ENCODE data around the gene GASK1A. TPM values are rescaled to one million over a fixed set of nuclear protein-coding genes. Genes with fewer than 3 reads are reported as not detected.

Gene GASK1A
- polyA plus RNA-seq, 1 experiment: 0.78 TPM

GRCh38 chr3:43017593-43018195, 38.6 kb downstream of the GASK1A start:
- ChIA-PET POLR2A (no interaction called here), CTCF (interaction anchor here (1.0 kb wide), 1 partner anchor 41 kb away, joined by 3 read pairs; no protein-coding TSS in a partner anchor)
- DNase-seq (ENCODE audit: low read depth): no peak
- TF ChIP-seq, protein P1, sequence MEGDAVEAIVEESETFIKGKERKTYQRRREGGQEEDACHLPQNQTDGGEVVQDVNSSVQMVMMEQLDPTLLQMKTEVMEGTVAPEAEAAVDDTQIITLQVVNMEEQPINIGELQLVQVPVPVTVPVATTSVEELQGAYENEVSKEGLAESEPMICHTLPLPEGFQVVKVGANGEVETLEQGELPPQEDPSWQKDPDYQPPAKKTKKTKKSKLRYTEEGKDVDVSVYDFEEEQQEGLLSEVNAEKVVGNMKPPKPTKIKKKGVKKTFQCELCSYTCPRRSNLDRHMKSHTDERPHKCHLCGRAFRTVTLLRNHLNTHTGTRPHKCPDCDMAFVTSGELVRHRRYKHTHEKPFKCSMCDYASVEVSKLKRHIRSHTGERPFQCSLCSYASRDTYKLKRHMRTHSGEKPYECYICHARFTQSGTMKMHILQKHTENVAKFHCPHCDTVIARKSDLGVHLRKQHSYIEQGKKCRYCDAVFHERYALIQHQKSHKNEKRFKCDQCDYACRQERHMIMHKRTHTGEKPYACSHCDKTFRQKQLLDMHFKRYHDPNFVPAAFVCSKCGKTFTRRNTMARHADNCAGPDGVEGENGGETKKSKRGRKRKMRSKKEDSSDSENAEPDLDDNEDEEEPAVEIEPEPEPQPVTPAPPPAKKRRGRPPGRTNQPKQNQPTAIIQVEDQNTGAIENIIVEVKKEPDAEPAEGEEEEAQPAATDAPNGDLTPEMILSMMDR (IDR thresholded peaks at IDR 0.05; ENCODE audit: insufficient read depth, low read depth, low read length): no peak
- Histone ChIP-seq H3K36me3 (ENCODE audit: control insufficient read depth, insufficient read depth, low read length) (no peaks in the 10 kb centered on the region), H3K27me3 (ENCODE audit: control insufficient read depth, insufficient read depth, low read length) (no peaks in the 10 kb centered on the region), H3K4me3 (ENCODE audit: low read depth, low read length) (no peak overlapping the region)

GRCh38 chr3:43018246-43018645, 39.1 kb downstream of the GASK1A start:
- TF ChIP-seq, protein P1 (IDR thresholded peaks at IDR 0.05; ENCODE audit: insufficient read depth, low read depth, low read length): no peak
- ChIA-PET CTCF (interaction anchor here (1.0 kb wide), 1 partner anchor 40 kb away, joined by 3 read pairs; no protein-coding TSS in a partner anchor), POLR2A (no interaction called here)
- Histone ChIP-seq H3K4me3 (ENCODE audit: low read depth, low read length) (no peak overlapping the region), H3K36me3 (ENCODE audit: control insufficient read depth, insufficient read depth, low read length) (no peaks in the 10 kb centered on the region), H3K27me3 (ENCODE audit: control insufficient read depth, insufficient read depth, low read length) (no peaks in the 10 kb centered on the region)
- no peak for DNase-seq (ENCODE audit: low read depth)

- Histone ChIP-seq H3K27me3 (ENCODE audit: control insufficient read depth, insufficient read depth, low read length) (no peaks in the 10 kb centered on the region), H3K36me3 (ENCODE audit: control insufficient read depth, insufficient read depth, low read length) (no peaks in the 10 kb centered on the region), H3K4me3 (ENCODE audit: low read depth, low read length) (no peak overlapping the region)
- POLR2A ChIA-PET: no interaction called here
- CTCF ChIA-PET: interaction anchor here (1.0 kb wide), 1 partner anchor 39 kb away, joined by 3 read pairs; no protein-coding TSS in a partner anchor
- no peak for DNase-seq (ENCODE audit: low read depth)
- TF ChIP-seq, protein P1 (IDR thresholded peaks at IDR 0.05; ENCODE audit: insufficient read depth, low read depth, low read length): no peak
Measured at GRCh38 chr3:43019006-43019809, 40.1 kb downstream of the GASK1A start.

DNA sequence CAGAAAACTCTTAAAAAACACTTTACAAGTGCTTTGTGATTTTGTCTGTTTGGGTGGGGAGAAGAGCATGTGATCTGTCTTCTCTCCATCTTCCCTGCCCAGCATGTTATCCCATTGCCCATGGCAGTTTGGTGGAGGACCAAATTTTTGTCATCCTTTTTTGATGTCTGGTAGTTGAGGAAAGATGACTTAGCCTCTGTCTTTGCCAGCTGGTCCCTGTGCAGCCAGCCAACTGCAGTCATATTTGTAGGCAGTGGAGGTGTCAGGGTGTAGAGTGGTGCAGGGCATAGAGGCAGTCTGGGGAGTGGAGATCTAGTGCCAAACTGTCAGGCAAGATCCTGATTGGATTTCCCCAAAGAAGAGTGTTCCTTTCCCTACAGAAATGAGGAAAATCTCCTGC, 40.7 kb downstream of the GASK1A start:
- POLR2A ChIA-PET: no interaction called here
- no peak overlapping the region for H3K4me3 ChIP-seq (ENCODE audit: low read depth, low read length)
- H3K27me3 ChIP-seq (ENCODE audit: control insufficient read depth, insufficient read depth, low read length): no peaks in the 10 kb centered on the region
- CTCF ChIA-PET: no interaction called here
- no peaks in the 10 kb centered on the region for H3K36me3 ChIP-seq (ENCODE audit: control insufficient read depth, insufficient read depth, low read length)
- TF ChIP-seq, protein P1 (IDR thresholded peaks at IDR 0.05; ENCODE audit: insufficient read depth, low read depth, low read length): no peak
- no peak for DNase-seq (ENCODE audit: low read depth)

DNA sequence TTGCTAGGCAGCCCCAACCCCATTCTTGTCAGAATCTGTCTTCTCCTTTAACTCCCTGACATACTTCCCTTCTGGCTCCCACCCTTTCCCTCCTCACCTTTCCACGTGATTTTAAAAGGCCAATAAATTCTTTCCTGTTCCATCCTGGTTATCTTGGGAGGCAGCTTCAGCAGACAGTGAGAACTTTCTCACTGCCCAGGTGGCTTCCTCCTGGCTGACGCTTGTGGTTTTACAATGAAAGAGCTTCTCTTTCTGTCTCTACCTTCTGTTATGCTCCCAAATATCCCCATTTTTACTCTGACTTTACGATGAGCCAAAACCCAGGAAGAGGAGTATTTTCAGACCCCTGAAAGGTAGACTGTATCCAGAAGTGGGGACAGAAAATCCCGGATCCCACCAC, 42.1 kb downstream of the GASK1A start:
- CTCF ChIA-PET: interaction anchor here (0.7 kb wide), 1 partner anchor 23 kb away, joined by 3 read pairs; no protein-coding TSS in a partner anchor
- DNase-seq (ENCODE audit: low read depth): no peak
- no peaks in the 10 kb centered on the region for H3K36me3 ChIP-seq (ENCODE audit: control insufficient read depth, insufficient read depth, low read length)
- H3K4me3 ChIP-seq (ENCODE audit: low read depth, low read length): no peak overlapping the region
- H3K27me3 ChIP-seq (ENCODE audit: control insufficient read depth, insufficient read depth, low read length): no peaks in the 10 kb centered on the region
- POLR2A ChIA-PET: no interaction called here
- TF ChIP-seq, protein P1 (IDR thresholded peaks at IDR 0.05; ENCODE audit: insufficient read depth, low read depth, low read length): no peak
